UCSD-AML1 (cell line): ENCODE measurements around the gene GALNT12.

ENCODE experiments used
- DNase-seq: peaks from one replicate; lab custom pipeline; 2025; ENCODE audit not compliant: unreplicated experiment; lab: John Stamatoyannopoulos, UW

Gene GALNT12

DNA sequence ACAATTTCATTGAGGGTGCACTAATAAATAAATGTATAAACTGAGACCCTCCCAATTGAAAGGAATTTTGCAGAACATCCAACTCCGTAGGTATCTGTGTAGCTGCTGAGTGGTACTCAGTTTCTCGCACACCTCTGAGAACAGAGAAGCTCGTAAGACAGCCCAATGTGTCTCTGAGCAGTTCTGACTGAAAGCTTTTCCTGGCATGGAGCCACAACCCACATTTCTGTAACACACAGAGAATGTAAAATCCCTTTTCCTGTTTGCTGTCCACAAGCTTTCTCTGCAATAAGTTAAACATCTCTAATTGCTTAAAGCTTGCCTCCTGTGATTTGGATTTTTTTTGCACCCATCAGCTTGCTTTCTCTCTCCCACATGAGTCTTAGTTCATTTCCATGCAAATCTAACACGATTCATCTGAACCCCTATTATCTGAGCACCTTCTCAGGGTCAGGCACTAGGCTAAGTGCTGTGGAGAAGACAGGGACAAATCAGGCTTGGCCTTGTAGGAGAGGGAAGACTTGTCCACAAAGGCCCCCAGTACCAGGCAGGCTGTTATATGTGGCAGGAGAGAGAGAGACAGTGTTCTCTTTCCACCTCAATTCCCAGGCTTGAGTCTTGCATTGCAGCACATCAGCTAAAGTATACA lies 92.1 kb downstream of the GALNT12 start:
- DNase-seq: no peak
